GM18861 (cell line): ENCODE results near the gene TSR1.

ENCODE experiments used
- ATAC-seq: cut with Tn5 transposase; IDR thresholded peaks from one replicate; pipeline ENCODE4 v1.9.1; 2021; ENCODE audit not compliant: unreplicated experiment

The TSR1 gene

GRCh38 chr17:2336215-2336851 lies at the start of gene TSR1:
Gene TSR1 (minus strand): TSS chr17:2336457. CDS start chr17:2336427, 30 bp downstream.
- ATAC-seq: peak; percentile 48

DNA sequence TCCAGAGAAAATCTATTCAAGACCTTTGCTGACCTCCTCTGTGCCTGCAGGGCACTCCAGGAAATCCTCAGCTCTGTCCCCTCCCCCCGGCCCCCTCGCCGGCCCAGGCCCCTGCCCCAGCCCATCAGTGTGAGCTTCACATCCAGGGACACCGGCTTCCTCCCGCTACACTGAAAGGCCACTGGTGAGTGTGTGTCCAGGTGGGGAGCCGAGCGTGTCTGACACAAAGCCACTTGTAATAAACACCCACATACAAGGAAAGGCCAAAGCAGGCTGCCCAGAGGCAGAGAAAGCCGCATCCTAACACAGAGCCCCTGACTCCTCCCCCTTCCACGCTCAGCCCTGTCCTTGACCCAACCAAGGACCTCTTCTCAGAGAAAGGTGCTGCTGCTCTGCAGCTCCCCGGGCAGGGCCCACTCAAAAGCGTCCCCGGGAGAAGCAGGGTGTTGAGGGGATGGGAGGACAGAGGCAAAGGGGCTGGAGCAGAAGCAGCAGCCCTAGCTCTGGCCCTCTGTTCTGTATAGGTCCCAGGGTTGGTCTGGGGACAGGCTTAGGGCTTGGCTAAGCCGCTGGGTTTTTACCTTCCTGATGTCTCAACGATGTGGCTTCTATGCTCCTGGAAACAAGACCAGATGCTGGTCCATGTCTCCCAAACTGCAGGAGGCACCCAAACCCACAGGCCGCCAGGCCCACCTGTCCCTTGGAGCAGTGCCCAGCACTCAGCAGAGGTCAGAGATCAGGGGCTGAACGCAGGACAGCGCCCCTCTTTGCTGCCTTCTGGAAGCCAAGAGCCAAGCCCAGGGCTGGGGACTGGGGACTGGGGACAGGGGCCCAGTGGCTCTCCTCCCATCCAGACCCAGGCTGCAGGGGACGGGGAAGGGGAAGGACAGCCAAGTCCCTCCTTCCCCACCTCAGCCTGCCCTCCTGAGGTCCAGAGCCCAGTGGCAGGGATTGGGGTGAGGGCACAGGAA lies 49.3 kb upstream of the TSR1 start:
- ATAC-seq: no peak

- ATAC-seq: no peak
Observed at GRCh38 chr17:2384439-2385127, 48.3 kb upstream of the TSR1 start.

GRCh38 chr17:2383628-2384167 lies 47.4 kb upstream of the TSR1 start:
- no peak for ATAC-seq

DNA sequence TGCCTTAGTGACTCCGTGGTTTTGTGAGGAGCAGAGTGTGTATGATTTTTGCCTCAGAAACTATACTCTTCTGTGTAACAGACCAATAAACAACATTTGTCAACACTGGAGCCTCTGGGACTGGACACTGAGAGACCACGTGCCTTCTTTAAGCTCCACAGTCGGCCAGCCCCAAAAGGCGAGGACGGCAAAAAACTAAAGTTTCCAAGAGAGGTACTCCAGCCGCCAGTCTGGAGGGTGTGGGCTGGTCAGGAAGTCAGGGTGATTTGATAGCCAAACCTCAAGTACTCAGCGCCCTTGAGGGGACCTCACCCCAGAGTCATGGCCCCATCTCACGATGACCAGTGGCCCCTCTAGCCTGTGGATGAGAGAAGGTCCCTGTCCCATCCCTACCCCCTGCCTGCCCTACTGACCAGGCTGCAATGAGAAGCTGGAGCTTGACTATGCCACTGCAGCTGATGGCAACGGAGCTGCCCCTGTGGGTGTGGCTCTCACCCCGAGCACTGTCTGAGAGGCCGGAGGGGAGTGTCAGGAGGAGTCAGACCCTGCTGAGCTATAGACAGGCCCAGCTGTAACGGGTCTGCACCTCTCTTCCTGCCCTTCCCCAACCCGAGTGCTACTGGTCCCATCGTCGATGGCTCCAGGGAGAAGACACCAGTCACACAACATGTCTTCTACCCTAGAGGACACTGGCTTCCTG lies 44.8 kb upstream of the TSR1 start:
- no peak for ATAC-seq

DNA sequence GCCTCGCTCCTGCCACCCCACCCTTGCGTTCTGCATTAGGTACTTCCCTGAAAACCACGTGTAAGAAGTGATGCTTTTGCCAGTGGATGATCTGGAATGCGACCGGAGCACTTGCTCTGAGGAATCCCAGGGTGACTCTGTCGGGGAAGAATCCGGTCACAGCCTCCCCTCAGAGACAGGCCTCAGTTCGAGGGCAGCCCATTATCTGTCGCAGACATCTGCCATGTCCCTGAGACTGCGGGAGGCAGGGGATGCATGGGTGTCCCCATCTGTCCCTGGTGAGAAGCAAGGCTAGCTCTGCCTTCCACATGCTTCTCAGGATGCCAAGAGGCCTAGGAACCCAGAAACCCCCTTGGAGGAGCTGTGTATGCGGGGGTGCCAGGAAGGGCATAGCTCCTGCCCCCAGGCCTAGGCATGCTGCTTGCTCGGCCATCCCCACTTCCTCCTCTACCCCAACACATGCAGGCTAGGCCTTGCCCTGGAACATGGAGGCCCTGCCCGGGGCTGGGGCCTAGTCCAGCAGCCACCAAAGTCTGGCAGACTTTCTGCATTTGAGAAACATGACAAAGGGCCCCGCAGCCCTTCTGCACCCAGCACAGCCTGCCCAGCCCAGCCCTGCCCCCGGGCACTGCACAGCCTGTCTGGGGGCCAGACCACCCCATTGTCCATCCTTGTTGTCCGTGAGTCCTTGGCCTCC lies 44.1 kb upstream of the TSR1 start:
- no peak for ATAC-seq

DNA sequence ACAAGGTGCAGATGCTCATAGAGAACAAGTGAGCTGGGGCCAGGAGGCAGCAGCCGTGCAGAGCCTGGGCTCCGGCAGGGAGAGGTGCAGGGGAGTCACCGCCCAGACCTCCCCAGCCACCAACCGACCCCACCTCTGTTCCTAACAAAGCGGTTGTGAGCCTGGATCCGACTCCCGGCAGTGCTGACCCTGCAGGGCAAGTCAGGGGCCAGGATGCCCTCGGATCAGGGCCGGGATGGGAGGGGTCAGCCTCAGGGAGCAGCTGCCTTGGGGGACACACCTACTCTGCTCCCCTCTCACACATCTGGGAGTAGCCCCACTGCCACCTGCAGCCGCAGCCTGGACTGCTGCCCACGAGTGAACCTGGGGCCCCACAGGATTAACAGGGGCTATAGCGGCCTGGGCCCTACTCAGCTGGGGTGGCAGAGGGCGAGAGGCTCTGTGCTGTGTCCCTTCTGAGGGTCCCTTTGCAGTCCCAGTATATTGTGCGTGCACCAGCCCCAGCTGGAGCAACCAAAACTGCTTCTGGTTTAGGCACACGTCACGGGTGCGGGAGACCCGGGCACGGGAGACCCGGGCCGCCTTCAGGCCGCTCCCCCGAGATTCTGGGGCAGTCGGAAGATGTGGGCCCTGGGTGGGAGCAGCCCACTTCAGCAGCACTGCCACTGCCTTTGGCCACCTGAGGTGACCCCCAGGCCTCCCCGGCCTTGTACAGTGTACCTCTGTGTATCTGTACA lies 43.4 kb upstream of the TSR1 start:
- no peak for ATAC-seq

DNA sequence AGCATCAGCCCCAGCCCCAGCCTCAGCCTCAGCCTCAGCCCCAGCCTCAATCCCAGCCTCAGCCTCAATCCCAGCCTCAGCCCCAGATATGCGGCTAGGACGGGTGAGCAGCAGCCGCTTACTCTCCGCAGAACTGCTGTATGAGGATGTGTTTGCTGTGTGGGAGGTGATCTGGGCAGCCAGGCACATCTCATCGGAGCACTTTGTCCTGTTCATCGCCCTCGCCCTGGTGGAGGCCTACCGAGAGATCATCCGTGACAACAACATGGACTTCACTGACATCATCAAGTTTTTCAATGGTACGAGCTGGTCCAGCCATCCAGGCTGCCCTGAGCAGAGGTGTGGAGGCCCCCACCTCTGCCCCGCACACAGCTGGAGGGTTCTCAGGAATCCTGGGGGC lies 42.6 kb upstream of the TSR1 start:
- ATAC-seq: no peak

- no peak for ATAC-seq
Observed at GRCh38 chr17:2377659-2378058, 41.4 kb upstream of the TSR1 start.

- ATAC-seq: no peak
Observed at GRCh38 chr17:2376107-2376506, 39.9 kb upstream of the TSR1 start.

- ATAC-seq: no peak
Observed at GRCh38 chr17:2375406-2375805, 39.1 kb upstream of the TSR1 start.

GRCh38 chr17:2374549-2375285 lies 38.5 kb upstream of the TSR1 start:
- no peak for ATAC-seq

- no peak for ATAC-seq
Observed at GRCh38 chr17:2373179-2373578, 36.9 kb upstream of the TSR1 start.

GRCh38 chr17:2372681-2373080 lies 36.4 kb upstream of the TSR1 start:
- ATAC-seq: no peak

GRCh38 chr17:2372180-2372579 lies 35.9 kb upstream of the TSR1 start:
- ATAC-seq: no peak

GRCh38 chr17:2371183-2372130 lies 35.2 kb upstream of the TSR1 start:
- no peak for ATAC-seq

- no peak for ATAC-seq
Observed at GRCh38 chr17:2370211-2370589, 33.9 kb upstream of the TSR1 start.
